Activated B cell treated with CpG ODN at 0.5 μM for 24 hours (primary cell): Measurements from ENCODE around the gene CNGA2. TPM values are rescaled to one million over a fixed set of nuclear protein-coding genes. Genes with fewer than 3 reads are reported as not detected.

Source experiments
- ATAC-seq: fragments of 200-7000 bp; cut with Tn5 transposase; one replicate; pipeline ENCODE4 v1.10.0; 2021; ENCODE audit warnings: low read depth, mild to moderate bottlenecking, moderate library complexity
- CTCF ChIA-PET: fragments of 350-600 bp; sonication (Branson Sonifier 250); formaldehyde crosslinking; loops from one replicate; lab custom pipeline; 2021; ENCODE audit warnings: antibody characterized with exemption; lab: Charles Lee
- POLR2A ChIA-PET: fragments of 350-600 bp; sonication (Branson Sonifier 250); formaldehyde crosslinking; loops from one replicate; lab custom pipeline; 2021; ENCODE audit warnings: antibody characterized with exemption; lab: Charles Lee
- DNase-seq: peaks from one replicate; pipeline ENCODE4 v3.0.0; 2022
- H3K27ac Mint-ChIP-seq: one replicate; pipeline ENCODE4 v1.8.0; 2020; ENCODE audit warnings: mixed read lengths
- H3K27me3 Mint-ChIP-seq: one replicate; pipeline ENCODE4 v1.8.0; 2021; ENCODE audit warnings: mixed read lengths
- H3K36me3 Mint-ChIP-seq: one replicate; pipeline ENCODE4 v1.8.0; 2021; ENCODE audit warnings: low read depth, mixed read lengths
- H3K4me1 Mint-ChIP-seq: one replicate; pipeline ENCODE4 v1.8.0; 2021; ENCODE audit warnings: mixed read lengths
- H3K4me3 Mint-ChIP-seq: one replicate; pipeline ENCODE4 v1.8.0; 2020; ENCODE audit warnings: mild to moderate bottlenecking, mixed read lengths
- H3K9me3 Mint-ChIP-seq: one replicate; pipeline ENCODE4 v1.8.0; 2020; ENCODE audit warnings: mixed read lengths
- CTCF ChIP-seq: fragments of 200-600 bp; IDR thresholded peaks from one replicate; pipeline ENCODE4 v1.8.0; 2022; ENCODE audit warnings: antibody characterized with exemption, mild to moderate bottlenecking
- intact Hi-C: fragments of 100-400 bp; cut with micrococcal nuclease; formaldehyde crosslinking; loops from one replicate; pipeline ENCODE4 v1.15.1; 2024
- total RNA-seq: library from RNA; stranded (reverse); gene quantifications from 2 replicates; pipeline ENCODE4 v1.2.3, GENCODE V29; 2022

Gene CNGA2
- total RNA-seq, 1 donor from 2014 or later: not detected

DNA sequence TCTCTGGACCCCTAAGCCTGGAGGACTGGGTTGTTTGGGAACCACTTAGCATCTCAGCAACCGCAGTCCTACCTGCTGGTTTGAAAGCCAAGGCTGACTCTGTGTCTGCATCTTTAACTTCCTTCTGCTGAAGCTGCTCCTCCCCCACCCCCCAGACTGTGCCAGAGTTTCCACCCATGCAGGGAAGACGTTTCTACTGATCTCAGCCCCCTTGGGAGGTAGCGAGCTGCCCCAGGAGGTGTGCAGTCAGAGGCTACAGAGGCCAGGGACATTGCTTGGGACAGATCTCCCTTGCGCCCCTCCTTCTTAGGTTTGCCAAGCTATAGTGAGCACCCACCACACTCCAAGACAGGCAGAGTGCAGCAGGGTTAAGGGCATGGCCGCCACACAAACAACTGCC lies 23.4 kb upstream of the CNGA2 start:
- TF ChIP-seq CTCF: no peak
- no peaks in the 10 kb centered on the region for H3K9me3 Mint-ChIP-seq
- no peaks in the 10 kb centered on the region for H3K27me3 Mint-ChIP-seq
- no peak overlapping the region for H3K27ac Mint-ChIP-seq
- no peak for ATAC-seq
- intact Hi-C loops: no loop called here
- DNase-seq: no peak
- no peaks in the 10 kb centered on the region for H3K4me1 Mint-ChIP-seq
- POLR2A ChIA-PET: no interaction called here
- H3K4me3 Mint-ChIP-seq: no peak overlapping the region
- CTCF ChIA-PET: no interaction called here
- H3K36me3 Mint-ChIP-seq: no peaks in the 10 kb centered on the region

DNA sequence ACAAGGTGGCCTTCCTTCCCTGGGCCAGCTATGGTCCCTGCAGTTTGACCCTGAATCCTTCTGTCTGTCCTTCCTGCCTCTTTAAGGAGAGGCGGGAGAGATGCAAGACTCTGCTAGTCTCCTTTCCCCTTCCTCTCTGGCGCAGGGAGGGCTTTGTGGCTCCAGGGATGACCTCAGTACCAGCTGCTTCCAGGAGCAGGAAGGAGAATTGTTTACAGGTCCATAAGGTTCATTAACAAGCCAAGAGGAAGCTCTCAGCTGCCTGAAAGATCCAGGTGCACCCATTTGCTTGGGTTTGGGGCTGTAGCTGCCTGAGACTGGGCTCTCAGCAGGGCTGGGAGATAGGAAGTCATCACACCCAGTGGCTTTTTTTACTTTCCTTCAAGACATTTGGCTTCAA lies 22.8 kb upstream of the CNGA2 start:
- intact Hi-C loops: no loop called here
- H3K27ac Mint-ChIP-seq: no peak overlapping the region
- H3K9me3 Mint-ChIP-seq: no peaks in the 10 kb centered on the region
- no peak for ATAC-seq
- ChIA-PET CTCF (no interaction called here), POLR2A (no interaction called here)
- no peaks in the 10 kb centered on the region for H3K4me1 Mint-ChIP-seq
- H3K27me3 Mint-ChIP-seq: no peaks in the 10 kb centered on the region
- no peak for DNase-seq
- no peaks in the 10 kb centered on the region for H3K36me3 Mint-ChIP-seq
- no peak for TF ChIP-seq CTCF
- no peak overlapping the region for H3K4me3 Mint-ChIP-seq

- DNase-seq: no peak
- intact Hi-C loops: no loop called here
- Mint-ChIP-seq H3K4me3 (no peak overlapping the region), H3K9me3 (no peaks in the 10 kb centered on the region), H3K4me1 (no peaks in the 10 kb centered on the region), H3K27ac (no peak overlapping the region), H3K36me3 (no peaks in the 10 kb centered on the region), H3K27me3 (no peaks in the 10 kb centered on the region)
- no peak for TF ChIP-seq CTCF
- ChIA-PET CTCF (no interaction called here), POLR2A (no interaction called here)
- ATAC-seq: no peak
Observed at GRCh38 chrX:151712253-151712652, 22.3 kb upstream of the CNGA2 start.

DNA sequence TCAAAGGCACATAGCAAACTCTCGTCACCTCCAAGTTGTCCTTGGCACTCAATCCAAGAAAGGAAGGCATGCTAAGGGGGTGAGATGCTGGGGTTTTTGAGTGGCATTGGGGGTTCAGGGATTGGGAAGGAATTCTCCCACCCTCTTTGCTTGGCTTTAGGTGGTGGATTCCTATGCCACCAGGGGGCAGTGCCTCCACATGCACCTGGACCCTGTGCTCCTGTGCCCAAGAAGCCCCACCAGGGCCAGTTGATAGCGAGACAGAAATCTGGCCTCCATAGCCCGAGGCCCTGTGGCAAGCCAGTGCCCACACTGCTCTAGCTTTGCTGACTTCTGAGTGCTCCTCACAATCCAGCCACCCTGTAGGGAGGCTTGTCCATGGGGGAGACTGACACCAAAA lies 20.7 kb upstream of the CNGA2 start:
- ChIA-PET CTCF (no interaction called here), POLR2A (no interaction called here)
- no peaks in the 10 kb centered on the region for H3K27me3 Mint-ChIP-seq
- intact Hi-C loops: no loop called here
- no peak overlapping the region for H3K27ac Mint-ChIP-seq
- H3K9me3 Mint-ChIP-seq: no peaks in the 10 kb centered on the region
- H3K4me3 Mint-ChIP-seq: no peak overlapping the region
- H3K4me1 Mint-ChIP-seq: no peaks in the 10 kb centered on the region
- H3K36me3 Mint-ChIP-seq: no peaks in the 10 kb centered on the region
- DNase-seq: no peak
- TF ChIP-seq CTCF: no peak
- no peak for ATAC-seq

DNA sequence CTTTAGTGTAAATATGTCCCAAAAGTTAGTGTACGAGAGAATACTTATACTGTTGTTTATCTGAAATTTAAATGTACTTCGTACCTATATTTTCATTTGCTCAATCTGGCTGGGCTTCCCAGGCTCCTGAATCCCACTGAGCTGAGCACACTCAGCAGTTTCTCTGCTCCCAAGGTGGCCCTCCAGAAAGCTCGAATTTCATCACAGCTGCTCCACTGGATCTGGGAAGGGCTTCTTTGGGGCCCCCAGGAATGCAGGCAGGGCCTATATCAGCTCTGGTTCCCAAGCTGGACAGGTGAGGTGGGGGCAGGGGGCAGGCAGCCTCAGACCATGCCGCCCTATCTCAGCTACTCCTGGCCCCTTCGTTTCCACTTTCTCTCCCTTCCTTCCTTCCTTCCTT lies 20.2 kb upstream of the CNGA2 start:
- Mint-ChIP-seq H3K36me3 (no peaks in the 10 kb centered on the region), H3K4me1 (no peaks in the 10 kb centered on the region), H3K27me3 (no peaks in the 10 kb centered on the region), H3K27ac (no peak overlapping the region), H3K9me3 (no peaks in the 10 kb centered on the region), H3K4me3 (no peak overlapping the region)
- ChIA-PET POLR2A (no interaction called here), CTCF (no interaction called here)
- intact Hi-C loops: no loop called here
- ATAC-seq (no peak), DNase-seq (no peak)
- no peak for TF ChIP-seq CTCF
